D721Med (cell line): ENCODE measurements around the gene HECTD1.
"Not testable (repeated sequence)": the region's sequence is repeated elsewhere in the genome, so short reads cannot be mapped to it uniquely, and the experiment has no call there.

Experiments used
- DNase-seq: peaks from one replicate; pipeline ENCODE4 v3.0.0; 2011; ENCODE audit warnings: low spot score; ENCODE audit not compliant: insufficient read length
- FAIRE-seq: peaks from 2 replicates; lab custom pipeline; 2011; peaks lifted over from hg19 to GRCh38; lab: Jason Lieb, UNC
- TF ChIP-seq, protein P1 (sequence below): IDR thresholded peaks from 2 replicates; pipeline ENCODE4 v1.5.1; 2012; ENCODE audit warnings: mild to moderate bottlenecking, control low read depth; ENCODE audit not compliant: insufficient read depth; ENCODE audit errors: missing control alignments

The HECTD1 gene

GRCh38 chr14:31190717-31191263, 16.8 kb downstream of the HECTD1 start:
- DNase-seq (no peak), FAIRE-seq (no peak)
- TF ChIP-seq, protein P1, sequence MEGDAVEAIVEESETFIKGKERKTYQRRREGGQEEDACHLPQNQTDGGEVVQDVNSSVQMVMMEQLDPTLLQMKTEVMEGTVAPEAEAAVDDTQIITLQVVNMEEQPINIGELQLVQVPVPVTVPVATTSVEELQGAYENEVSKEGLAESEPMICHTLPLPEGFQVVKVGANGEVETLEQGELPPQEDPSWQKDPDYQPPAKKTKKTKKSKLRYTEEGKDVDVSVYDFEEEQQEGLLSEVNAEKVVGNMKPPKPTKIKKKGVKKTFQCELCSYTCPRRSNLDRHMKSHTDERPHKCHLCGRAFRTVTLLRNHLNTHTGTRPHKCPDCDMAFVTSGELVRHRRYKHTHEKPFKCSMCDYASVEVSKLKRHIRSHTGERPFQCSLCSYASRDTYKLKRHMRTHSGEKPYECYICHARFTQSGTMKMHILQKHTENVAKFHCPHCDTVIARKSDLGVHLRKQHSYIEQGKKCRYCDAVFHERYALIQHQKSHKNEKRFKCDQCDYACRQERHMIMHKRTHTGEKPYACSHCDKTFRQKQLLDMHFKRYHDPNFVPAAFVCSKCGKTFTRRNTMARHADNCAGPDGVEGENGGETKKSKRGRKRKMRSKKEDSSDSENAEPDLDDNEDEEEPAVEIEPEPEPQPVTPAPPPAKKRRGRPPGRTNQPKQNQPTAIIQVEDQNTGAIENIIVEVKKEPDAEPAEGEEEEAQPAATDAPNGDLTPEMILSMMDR, result no peak

DNA sequence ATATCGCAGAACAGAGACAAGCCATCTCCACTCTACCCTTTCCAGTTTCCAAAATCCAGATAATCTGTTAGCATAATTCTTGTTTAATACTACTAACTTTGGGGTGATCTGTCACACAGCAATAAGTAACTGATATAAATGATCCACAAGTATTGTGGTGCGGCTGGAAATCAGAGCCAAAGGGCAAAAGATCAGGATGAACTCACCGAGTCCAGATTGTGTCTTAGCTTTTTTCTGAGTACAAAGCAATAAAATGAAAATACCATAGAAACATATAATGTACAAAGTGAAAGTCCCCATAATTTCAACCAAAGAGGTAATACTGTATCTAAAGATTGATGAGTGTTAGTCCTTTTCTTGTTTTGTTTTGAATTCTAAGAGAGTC, 17.4 kb downstream of the HECTD1 start:
- FAIRE-seq, result no peak
- DNase-seq, result no peak
- TF ChIP-seq, protein P1, result no peak

DNA sequence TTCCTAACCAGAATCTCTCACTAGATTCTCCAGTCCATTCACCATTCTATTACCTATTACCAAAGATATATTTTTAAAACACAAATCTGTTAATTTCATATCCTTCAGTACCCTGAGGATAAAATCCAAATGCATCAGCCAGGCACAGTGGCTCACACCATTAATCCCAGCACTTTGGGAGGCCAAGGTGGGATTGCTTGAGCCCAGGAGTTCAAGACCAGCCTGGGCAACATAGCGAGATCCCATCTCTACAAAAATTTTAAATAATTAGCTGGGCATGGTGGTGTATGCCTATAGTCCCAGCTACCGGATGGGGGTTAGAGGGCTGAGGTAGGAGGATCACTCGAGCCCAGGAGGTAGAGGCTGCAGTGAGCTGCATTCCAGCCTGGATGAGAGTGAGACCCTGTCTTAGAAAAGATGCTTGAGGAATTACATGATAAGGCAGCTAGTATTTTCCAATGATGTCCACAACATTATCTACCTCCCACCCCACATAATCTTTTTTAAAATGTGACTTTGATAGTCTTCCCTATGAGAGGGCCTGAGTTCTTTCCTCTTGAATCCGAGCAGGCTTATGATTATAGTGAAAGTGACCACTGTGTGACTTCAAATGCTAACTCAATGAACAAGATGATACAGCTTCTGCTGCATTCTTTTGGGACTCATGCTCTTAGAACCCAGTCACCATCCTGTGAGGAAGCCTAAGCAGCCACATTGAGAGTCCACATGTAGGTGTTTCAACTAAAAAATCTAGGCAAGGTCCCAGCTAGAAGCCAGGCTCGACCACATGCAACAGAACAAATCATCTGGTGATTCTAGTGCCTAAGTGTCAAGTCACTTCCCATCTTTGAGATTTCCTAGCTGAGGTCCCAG, 18.0 kb downstream of the HECTD1 start:
- no peak for DNase-seq
- no peak for FAIRE-seq
- TF ChIP-seq, protein P1, result no peak

- no peak for FAIRE-seq
- TF ChIP-seq, protein P1, result no peak
- no peak for DNase-seq
Measured at GRCh38 chr14:31188744-31189143, 18.8 kb downstream of the HECTD1 start.

DNA sequence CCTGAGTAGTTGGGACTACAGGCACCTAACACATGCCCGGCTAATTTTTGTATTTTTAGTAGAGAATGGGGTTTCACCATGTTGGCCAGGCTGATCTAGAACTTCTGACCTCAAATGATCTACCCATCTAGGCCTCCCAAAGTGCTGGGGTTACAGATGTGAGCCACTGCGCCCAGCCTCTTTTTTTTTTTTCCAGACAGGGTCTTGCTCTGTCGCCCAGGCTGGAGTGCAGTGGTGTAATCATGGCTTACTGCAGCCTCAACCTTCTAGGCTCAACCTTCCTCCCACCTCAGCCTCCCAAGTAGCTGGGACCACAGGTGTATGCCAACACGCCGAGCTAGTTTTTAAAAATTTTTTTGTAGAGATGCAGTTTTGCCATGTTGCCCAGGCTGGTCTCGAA, 25.6 kb downstream of the HECTD1 start:
- FAIRE-seq, DNase-seq: not testable (repeated sequence)

DNA sequence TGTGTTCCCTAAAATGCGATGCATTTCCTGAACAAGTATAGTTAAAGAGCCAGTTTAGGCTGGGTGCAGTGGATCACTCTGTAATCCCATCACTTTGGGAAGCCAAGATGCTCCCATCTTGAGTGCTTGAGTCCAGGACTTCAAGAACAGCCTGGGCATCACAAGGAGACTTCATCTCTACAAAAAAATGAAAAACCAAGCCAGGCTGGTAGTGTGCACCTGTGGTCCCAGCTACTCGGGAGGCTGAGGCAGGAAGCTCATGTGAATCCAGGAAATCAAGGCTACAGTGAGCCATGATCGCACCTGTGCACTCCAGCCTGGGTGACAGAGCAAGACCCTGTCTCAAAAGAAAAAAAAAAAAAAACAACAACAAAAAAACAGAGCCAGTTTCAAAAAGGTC, 26.3 kb downstream of the HECTD1 start:
- DNase-seq, result no peak

GRCh38 chr14:31180299-31181051, 27.1 kb downstream of the HECTD1 start:
- TF ChIP-seq, protein P1, result no peak
- DNase-seq (no peak), FAIRE-seq (no peak)

More for the DNA sequence above, 26.3 kb downstream of the HECTD1 start:
- FAIRE-seq, result no peak
- TF ChIP-seq, protein P1, result no peak
